Mesenchymal stem cell (in vitro differentiated cells and primary cell): ENCODE data around the gene NIPAL4.
A peak's percentile ranks its signal among the peaks of the same experiment; 100 is the strongest.

Experiments used
- DNase-seq: peaks from one replicate; pipeline ENCODE4 v3.0.0-alpha.2; 2013
- H2AFZ ChIP-seq: one replicate; pipeline ENCODE4 v1.6.1; 2013; ENCODE audit warnings: low read depth, mild to moderate bottlenecking, control low read depth, inconsistent platforms, low read length, moderate library complexity
- H2AK5ac ChIP-seq: 2 replicates; pipeline ENCODE4 v1.6.1; 2013; ENCODE audit warnings: low read length, moderate library complexity, mild to moderate bottlenecking, inconsistent platforms; ENCODE audit not compliant: severe bottlenecking
- H2BK120ac ChIP-seq: one replicate; pipeline ENCODE4 v1.6.1; 2013; ENCODE audit warnings: low read depth, mild to moderate bottlenecking, inconsistent platforms, low read length, moderate library complexity
- H2BK12ac ChIP-seq, 2 experiments: one replicate each; pipeline ENCODE4 v1.6.1; 2013; ENCODE audit warnings: inconsistent platforms in 2 of 2, low read length in 2 of 2, mild to moderate bottlenecking in 2 of 2, moderate library complexity in 2 of 2, control low read depth in 1 of 2
- H2BK15ac ChIP-seq: one replicate; pipeline ENCODE4 v1.6.1; 2013; ENCODE audit warnings: mild to moderate bottlenecking, low read depth, inconsistent platforms; ENCODE audit not compliant: poor library complexity, severe bottlenecking
- H2BK5ac ChIP-seq: 2 replicates; pipeline ENCODE4 v1.6.1; 2013; ENCODE audit warnings: low read depth, mild to moderate bottlenecking, low read length, control low read depth, inconsistent platforms; ENCODE audit not compliant: poor library complexity, severe bottlenecking
- H3K14ac ChIP-seq, 2 experiments: one replicate each; pipeline ENCODE4 v1.6.1; 2013; ENCODE audit warnings: inconsistent platforms in 2 of 2, low read length in 2 of 2, control low read depth in 1 of 2, mild to moderate bottlenecking in 1 of 2, moderate library complexity in 1 of 2
- H3K18ac ChIP-seq, 2 experiments: one replicate each; pipeline ENCODE4 v1.6.1; 2013; ENCODE audit warnings: inconsistent platforms in 2 of 2, low read length in 2 of 2, control low read depth in 1 of 2, low read depth in 1 of 2, mild to moderate bottlenecking in 1 of 2
- H3K23ac ChIP-seq, 2 experiments: one replicate each; pipeline ENCODE4 v1.6.1; 2013; ENCODE audit warnings: inconsistent platforms in 2 of 2, low read length in 2 of 2, mild to moderate bottlenecking in 2 of 2, moderate library complexity in 2 of 2, control low read depth in 1 of 2
- H3K27ac ChIP-seq: 2 replicates; pipeline ENCODE4 v1.5.1; 2013; ENCODE audit warnings: mild to moderate bottlenecking, moderate library complexity, low read length, control low read depth, inconsistent platforms; ENCODE audit not compliant: poor library complexity, severe bottlenecking
- H3K27me3 ChIP-seq, 2 experiments: 2 replicates each; pipeline versions ENCODE4 v1.6.1 to v1.7.0; 2013; ENCODE audit warnings: low read length in 2 of 2, mild to moderate bottlenecking in 2 of 2, moderate library complexity in 2 of 2, control low read depth in 1 of 2, inconsistent platforms in 1 of 2; ENCODE audit not compliant: control insufficient read depth in 1 of 2, insufficient read depth in 1 of 2
- H3K36me3 ChIP-seq, 2 experiments: 2 replicates each; pipeline versions ENCODE4 v1.6.1 to v1.7.0; 2013; ENCODE audit warnings: low read length in 2 of 2, control low read depth in 1 of 2, inconsistent platforms in 1 of 2, low read depth in 1 of 2, mild to moderate bottlenecking in 1 of 2; ENCODE audit not compliant: insufficient read depth in 2 of 2, control insufficient read depth in 1 of 2
- H3K4ac ChIP-seq, 2 experiments: one replicate each; pipeline ENCODE4 v1.6.1; 2013; ENCODE audit warnings: inconsistent platforms in 2 of 2, low read length in 2 of 2, mild to moderate bottlenecking in 2 of 2, moderate library complexity in 2 of 2, control low read depth in 1 of 2, low read depth in 1 of 2
- H3K4me1 ChIP-seq: 2 replicates; pipeline ENCODE4 v1.6.1; 2013; ENCODE audit warnings: low read depth, low read length, control low read depth; ENCODE audit not compliant: control insufficient read depth, insufficient read depth
- H3K4me2 ChIP-seq: 2 replicates; pipeline ENCODE4 v1.6.1; 2013; ENCODE audit warnings: low read length, mild to moderate bottlenecking, inconsistent platforms; ENCODE audit not compliant: poor library complexity, severe bottlenecking
- H3K4me3 ChIP-seq, 2 experiments: 2 replicates each; pipeline versions ENCODE4 v1.5.1 to v1.7.0; 2013; ENCODE audit warnings: low read length in 2 of 2, mild to moderate bottlenecking in 2 of 2, control low read depth in 1 of 2, low read depth in 1 of 2; ENCODE audit not compliant: insufficient read depth in 1 of 2
- H3K79me1 ChIP-seq: replicated peaks from 2 replicates; pipeline ENCODE4 v1.6.1; 2013; ENCODE audit warnings: mild to moderate bottlenecking, control low read depth, low read length, inconsistent platforms; ENCODE audit not compliant: poor library complexity, severe bottlenecking
- H3K9ac ChIP-seq: 2 replicates; pipeline ENCODE4 v1.7.0; 2013; ENCODE audit warnings: mild to moderate bottlenecking, low read length, moderate library complexity
- H3K9me3 ChIP-seq: 2 replicates; pipeline ENCODE4 v1.7.0; 2013; ENCODE audit warnings: mild to moderate bottlenecking, low read length; ENCODE audit not compliant: control insufficient read depth
- H4K8ac ChIP-seq: one replicate; pipeline ENCODE4 v1.6.1; 2013; ENCODE audit warnings: inconsistent platforms, mild to moderate bottlenecking, low read length, moderate library complexity
- H4K91ac ChIP-seq: one replicate; pipeline ENCODE4 v1.6.1; 2013; ENCODE audit warnings: mild to moderate bottlenecking, low read length, inconsistent platforms
- WGBS: methylation state at CpG from one replicate; pipeline ENCODE4 v1.1.7; 2013; ENCODE audit warnings: mixed read lengths; 5-methylcytosine and 5-hydroxymethylcytosine counted together

NIPAL4 gene

DNA sequence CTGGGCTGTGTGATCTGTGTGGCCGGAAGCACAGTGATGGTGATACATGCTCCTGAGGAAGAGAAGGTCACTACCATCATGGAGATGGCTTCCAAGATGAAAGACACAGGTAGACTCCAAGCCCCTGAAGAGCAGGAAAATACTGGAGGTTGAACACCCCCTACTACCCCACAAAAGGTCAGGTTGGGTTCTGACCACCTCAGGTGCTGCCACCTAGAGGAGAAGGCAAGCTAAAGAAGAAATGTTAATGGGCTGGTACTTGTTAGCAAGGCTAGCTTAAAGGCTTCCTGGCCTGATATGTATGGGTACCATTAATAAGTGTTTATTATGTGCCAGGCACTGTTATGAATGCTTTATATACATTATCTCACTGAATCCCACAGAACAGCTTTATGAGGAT is 11.7 kb downstream of the NIPAL4 start:
- Histone ChIP-seq H3K9ac (no peak overlapping the region), H2BK5ac (no peak overlapping the region), H3K14ac (no peak overlapping the region), H2BK12ac (no peak overlapping the region), H2AK5ac (no peak overlapping the region), H4K91ac (no peak overlapping the region), H3K9me3 (no peaks in the 10 kb centered on the region), H3K23ac (no peak overlapping the region), H2BK15ac (no peak overlapping the region), H3K79me1 (peaks cover 12% of the 10 kb centered on the region), H4K8ac (no peak overlapping the region), H3K27ac (no peak overlapping the region), H3K18ac (no peak overlapping the region), H3K27me3 (no peaks in the 10 kb centered on the region), H2AFZ (no peak overlapping the region), H3K4me3 (no peak overlapping the region), H3K4ac (no peak overlapping the region), H3K4me1 (peaks cover 4% of the 10 kb centered on the region), H2BK120ac (no peak overlapping the region), H3K4me2 (no peak overlapping the region), H3K36me3 (peaks cover 0 to 18% of the 10 kb centered on the region in 2 experiments)
- 100% methylated on average over 1 of the region's 1 CpG for WGBS
- peak; percentile 25 for DNase-seq

DNA sequence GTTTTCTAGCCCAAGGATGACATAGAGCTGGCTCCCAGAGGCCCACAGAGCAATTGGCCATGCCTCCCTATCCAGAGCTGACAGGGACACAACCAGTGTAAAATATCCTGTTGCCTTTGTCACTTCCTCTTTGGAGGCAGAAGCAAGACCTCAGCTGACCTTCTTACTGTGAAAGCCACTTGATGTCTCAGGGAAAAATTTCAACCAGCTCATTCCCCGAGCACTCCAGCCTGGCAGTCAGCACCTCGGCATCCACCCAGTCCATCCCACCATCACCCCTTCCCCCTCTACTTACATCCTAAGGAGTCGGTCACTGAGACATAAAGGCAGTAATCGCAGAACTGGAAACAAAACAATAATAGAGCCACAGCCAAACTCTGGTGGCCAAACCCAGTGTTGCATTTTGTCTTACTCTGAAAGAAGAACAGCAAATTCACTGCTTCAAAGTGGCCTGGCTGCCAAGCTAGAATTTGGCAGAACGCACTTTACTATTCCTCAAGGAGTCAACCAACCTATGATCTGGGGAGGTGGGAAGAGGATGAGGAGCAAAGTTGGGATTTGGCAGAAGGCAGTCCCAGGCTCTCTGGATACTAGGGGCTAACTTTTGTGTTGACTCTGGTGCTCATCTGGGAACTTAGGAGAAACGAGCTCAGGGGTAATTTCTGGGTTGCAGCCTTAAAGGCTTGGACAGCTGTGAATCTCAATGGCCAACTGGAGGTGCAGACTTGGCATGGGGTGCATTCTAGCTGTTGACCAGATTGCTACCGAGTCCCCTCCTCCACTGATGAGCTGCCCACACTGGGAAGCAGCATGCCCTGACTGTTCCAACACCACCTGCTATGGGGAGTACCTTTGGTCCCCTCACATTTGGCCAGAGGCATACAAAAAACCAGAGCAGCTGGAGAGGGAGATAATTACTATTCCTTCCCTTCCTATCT is 13.6 kb downstream of the NIPAL4 start:
- Histone ChIP-seq H3K27ac (no peak overlapping the region), H2BK15ac (no peak overlapping the region), H3K14ac (peak overlapping the region in 1 of 2 experiments; percentile 37), H4K8ac (no peak overlapping the region), H2BK5ac (no peak overlapping the region), H3K9ac (no peak overlapping the region), H4K91ac (no peak overlapping the region), H2AFZ (no peak overlapping the region), H3K18ac (peak overlapping the region; percentile 5 to 68), H3K4me2 (no peak overlapping the region), H3K36me3 (peaks cover 0 to 22% of the 10 kb centered on the region in 2 experiments), H3K27me3 (no peaks in the 10 kb centered on the region), H3K4me3 (no peak overlapping the region), H3K9me3 (no peaks in the 10 kb centered on the region), H3K23ac (no peak overlapping the region), H3K79me1 (peaks cover 15% of the 10 kb centered on the region), H2AK5ac (no peak overlapping the region), H3K4me1 (peaks cover 4% of the 10 kb centered on the region), H2BK12ac (peak overlapping the region in 1 of 2 experiments; percentile 2), H2BK120ac (no peak overlapping the region), H3K4ac (no peak overlapping the region)
- DNase-seq = peak; percentile 80
- WGBS = 45% methylated on average over 7 of the region's 7 CpGs

DNA sequence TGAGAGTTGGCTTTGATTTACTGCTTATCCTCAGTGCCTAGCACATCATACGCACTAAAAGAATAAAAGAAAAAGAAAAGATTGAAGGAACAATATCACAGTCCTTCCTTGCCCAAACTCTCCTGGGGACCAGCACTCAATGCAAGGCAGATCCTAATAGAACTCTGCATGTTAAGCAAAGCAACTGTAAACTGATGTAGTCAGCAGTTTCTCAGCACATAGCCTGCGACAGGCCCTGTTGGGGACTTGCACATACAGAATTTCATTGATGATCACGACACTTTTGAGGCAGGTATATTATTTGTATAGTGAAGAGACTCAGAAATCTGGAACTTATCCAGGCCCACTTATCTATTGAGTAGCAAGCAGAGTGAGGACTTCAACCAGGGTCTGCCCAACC is 15.4 kb downstream of the NIPAL4 start:
- Histone ChIP-seq H3K4ac (no peak overlapping the region), H2BK5ac (no peak overlapping the region), H3K27me3 (no peaks in the 10 kb centered on the region), H4K91ac (no peak overlapping the region), H2AFZ (no peak overlapping the region), H3K18ac (no peak overlapping the region), H2AK5ac (no peak overlapping the region), H3K9me3 (no peaks in the 10 kb centered on the region), H3K79me1 (peaks cover 20% of the 10 kb centered on the region), H3K27ac (no peak overlapping the region), H3K36me3 (peaks cover 0 to 40% of the 10 kb centered on the region in 2 experiments), H2BK120ac (no peak overlapping the region), H2BK12ac (no peak overlapping the region), H3K9ac (no peak overlapping the region), H3K4me3 (no peak overlapping the region), H3K14ac (no peak overlapping the region), H3K4me1 (peaks cover 4% of the 10 kb centered on the region), H4K8ac (no peak overlapping the region), H2BK15ac (peak overlapping the region; percentile 78), H3K4me2 (no peak overlapping the region), H3K23ac (no peak overlapping the region)
- no peak for DNase-seq
- 95% methylated on average over 3 of the region's 3 CpGs for WGBS

DNA sequence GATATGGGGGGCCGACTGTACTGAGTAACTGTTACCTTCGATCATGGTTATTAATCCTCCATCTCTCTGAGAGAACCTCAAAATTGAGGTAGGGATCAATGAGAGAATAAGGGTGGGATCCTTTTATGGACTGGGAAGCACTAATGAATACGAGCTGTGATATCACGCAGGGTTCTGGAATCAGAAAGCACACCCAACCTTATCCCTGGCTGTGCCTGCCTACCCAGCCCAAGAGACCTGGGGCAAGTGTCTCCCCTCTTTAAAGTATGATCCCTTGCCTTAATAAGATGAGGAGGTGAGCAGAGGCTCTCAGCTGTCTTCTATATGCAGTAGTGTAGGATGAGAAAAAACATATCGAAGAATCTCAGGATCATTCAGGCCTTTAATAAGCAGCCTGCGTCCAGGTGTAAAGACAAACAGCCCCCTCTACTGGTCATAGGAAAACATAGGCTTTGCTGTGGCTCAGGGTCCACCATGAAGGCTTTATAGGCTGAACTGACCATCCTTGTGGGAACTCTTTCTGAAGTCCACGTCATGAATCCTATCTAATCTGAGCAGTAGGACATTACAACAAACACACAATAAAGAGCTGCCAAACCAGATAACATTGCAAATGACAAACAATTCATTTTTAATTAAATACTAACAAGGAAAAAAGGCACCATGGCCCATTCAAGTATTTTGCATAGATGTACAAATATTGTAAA is 16.8 kb downstream of the NIPAL4 start:
- Histone ChIP-seq H2BK12ac (no peak overlapping the region), H2BK5ac (no peak overlapping the region), H3K27me3 (no peaks in the 10 kb centered on the region), H3K36me3 (peaks cover 5 to 54% of the 10 kb centered on the region in 2 experiments), H3K4me2 (no peak overlapping the region), H3K4me1 (peaks cover 4% of the 10 kb centered on the region), H3K27ac (no peak overlapping the region), H4K91ac (no peak overlapping the region), H3K9me3 (no peaks in the 10 kb centered on the region), H2BK120ac (no peak overlapping the region), H3K79me1 (peaks cover 30% of the 10 kb centered on the region), H3K4me3 (no peak overlapping the region), H3K9ac (no peak overlapping the region), H3K4ac (no peak overlapping the region), H3K14ac (no peak overlapping the region), H3K18ac (no peak overlapping the region), H3K23ac (no peak overlapping the region), H2BK15ac (no peak overlapping the region), H2AFZ (no peak overlapping the region), H4K8ac (no peak overlapping the region), H2AK5ac (no peak overlapping the region)
- DNase-seq = peak; percentile 79
- WGBS = 72% methylated on average over 7 of the region's 7 CpGs
